ENCODE data around the gene CD302.
A peak's percentile ranks its signal among the peaks of the same experiment; 100 is the strongest.
"Not testable (repeated sequence)": the region's sequence is repeated elsewhere in the genome, so short reads cannot be mapped to it uniquely, and the experiment has no call there.

The CD302 gene

GRCh38 chr2:159748089-159748488 lies 49.9 kb downstream of the CD302 start:
- no peak for DNase-seq (ENCODE audit: low read depth)

DNA sequence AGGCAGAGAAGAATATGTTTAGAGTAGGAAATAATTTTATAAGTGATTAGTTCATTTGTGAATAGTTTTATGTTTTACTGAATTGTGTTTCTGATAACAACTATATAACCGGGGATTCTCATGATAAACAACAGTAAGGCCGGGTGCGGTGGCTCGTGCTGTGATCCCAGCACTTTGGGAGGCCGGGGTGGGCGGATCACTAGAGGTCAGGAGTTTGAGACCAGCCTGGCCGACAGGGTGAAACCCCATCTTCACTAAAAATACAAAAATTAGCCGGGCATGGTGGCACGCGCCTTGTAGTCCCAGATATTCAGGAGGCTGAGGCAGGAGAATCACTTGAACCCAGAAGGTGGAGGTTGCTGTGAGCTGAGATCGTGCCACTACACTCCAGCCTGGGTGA lies 52.8 kb downstream of the CD302 start:
- DNase-seq (ENCODE audit: low read depth), result not testable (repeated sequence)

- DNase-seq (ENCODE audit: low read depth), result peak; percentile 17
Observed at GRCh38 chr2:159744363-159744762, 53.6 kb downstream of the CD302 start.

GRCh38 chr2:159742846-159743245 lies 55.2 kb downstream of the CD302 start:
- no peak for DNase-seq (ENCODE audit: low read depth)

DNA sequence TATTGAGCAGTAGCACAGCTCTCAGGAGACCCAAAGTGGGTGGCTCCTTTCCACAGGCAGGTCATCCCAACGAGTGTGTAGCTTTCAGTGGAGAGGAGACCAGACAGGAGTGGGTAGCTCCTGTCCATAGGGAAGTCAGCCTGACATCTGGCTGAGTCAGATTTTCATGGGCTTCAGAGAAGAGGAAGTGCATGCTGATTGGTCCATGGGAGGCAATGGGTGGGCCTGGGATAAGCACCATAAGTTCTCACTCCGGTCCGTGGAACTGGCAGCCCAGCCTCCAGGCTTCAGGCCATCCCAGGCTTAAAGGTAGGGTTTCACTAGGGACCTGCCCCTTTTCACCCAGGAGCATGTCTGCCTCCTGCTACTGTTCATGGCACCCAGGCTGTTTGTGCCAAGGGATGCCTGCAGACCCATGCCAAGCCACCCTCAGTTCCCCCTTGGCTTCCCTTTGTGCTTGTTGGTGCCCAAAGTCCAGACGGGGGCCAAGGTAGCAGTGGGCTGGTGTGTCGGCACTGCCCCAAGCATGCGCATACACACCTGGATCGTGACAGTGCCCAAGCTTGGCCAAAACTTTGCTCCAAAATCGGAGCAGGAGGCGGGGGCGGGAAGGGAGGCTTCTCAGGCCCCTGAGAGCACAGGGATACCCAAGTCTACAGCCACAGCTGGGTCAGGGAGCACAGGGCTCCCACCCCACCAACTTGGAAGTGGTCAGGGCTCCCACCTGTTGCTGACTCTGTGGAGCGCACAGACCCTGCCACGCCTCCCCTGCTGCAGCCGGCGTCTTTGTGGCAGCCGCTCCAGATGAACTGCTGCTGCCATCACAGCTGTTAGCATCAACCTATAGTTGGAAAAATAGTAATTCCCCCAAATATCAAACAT lies 59.3 kb downstream of the CD302 start:
- DNase-seq (ENCODE audit: low read depth), result no peak

DNA sequence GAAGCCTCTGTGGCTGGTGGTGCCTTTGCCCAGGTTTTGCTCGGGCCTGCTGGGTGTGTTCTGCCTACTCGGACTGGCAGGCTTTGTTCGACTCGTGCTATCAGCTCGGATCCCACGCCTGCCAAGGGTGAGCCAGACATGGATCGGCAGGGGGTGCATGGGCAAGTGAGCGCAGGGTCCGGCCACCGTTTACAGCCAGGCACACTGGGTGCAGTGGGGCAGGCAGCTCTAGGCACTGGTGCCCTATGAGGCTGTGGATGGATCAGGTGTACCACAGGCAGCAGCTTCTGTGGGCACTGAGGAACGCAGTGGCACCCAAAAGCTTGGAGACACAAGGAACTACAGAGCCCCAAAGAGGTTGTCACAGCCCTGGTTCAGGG lies 60.1 kb downstream of the CD302 start:
- no peak for DNase-seq (ENCODE audit: low read depth)

GRCh38 chr2:159737292-159737916 lies 60.6 kb downstream of the CD302 start:
- DNase-seq (ENCODE audit: low read depth), result no peak

GRCh38 chr2:159736048-159736447 lies 62.0 kb downstream of the CD302 start:
- DNase-seq (ENCODE audit: low read depth), result no peak

- DNase-seq (ENCODE audit: low read depth), result no peak
Observed at GRCh38 chr2:159735648-159736047, 62.4 kb downstream of the CD302 start.

DNA sequence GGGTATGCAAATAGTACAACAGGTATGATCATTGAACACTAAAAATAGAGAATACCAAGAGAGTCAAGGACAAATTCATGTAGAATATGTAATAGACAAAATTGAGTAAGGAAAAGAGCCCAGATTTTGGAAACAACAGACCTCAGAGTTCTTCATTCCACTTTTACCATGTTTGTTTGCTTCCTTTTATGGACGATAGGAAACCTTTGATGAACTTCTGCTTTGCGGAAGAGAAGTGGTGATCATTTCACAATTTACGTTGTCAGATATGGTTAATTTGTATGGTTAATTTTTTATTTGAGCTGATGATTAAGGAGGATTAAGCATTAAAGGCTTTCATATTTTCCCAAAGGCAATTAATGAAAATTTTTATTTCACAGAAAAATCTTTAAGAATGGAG lies 69.4 kb downstream of the CD302 start:
- DNase-seq (ENCODE audit: low read depth), result no peak

- DNase-seq (ENCODE audit: low read depth), result no peak
Observed at GRCh38 chr2:159725713-159726112, 72.3 kb downstream of the CD302 start.

GRCh38 chr2:159724795-159725572 lies 73.0 kb downstream of the CD302 start:
- not testable (repeated sequence) for DNase-seq (ENCODE audit: low read depth)

DNA sequence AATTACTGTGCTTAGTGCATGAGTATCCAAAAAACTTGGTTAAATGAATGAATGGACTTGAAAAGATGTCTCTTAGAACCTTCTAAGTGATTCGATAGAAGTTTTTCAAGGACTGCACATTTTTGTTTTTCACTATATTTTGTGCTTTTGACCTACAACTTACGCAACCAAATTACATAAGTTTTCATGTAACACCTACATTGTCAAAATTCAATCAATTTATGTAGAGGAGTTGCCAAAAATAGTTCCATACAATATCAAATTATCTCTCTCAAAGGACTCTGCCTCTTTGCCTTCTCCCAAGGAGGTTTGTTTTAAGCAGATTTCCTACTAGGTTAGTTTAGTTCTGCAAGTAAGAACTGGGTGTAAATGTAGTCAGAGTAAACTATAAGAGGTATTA lies 75.4 kb downstream of the CD302 start:
- no peak for DNase-seq (ENCODE audit: low read depth)

DNA sequence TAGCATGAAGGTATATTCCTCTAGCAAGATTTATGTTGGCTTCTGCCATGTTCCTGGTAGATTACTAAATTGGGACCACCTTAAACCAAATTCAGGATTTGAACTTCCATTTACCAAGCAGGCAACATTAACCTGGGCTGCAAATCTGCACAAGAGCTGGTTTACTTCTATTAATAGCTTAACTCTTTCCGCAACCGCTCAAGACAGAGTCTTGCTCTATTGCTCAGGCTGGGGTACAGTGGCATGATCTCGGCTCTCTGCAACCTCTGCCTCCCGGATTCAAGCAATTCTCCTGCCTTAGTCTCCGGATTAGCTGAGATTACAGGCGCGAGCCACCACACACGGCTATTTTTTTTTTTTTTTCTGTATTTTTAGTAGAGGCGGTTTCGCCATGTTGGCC lies 77.3 kb downstream of the CD302 start:
- DNase-seq (ENCODE audit: low read depth), result no peak

All from fibroblast of gingiva (primary cell).